Measurements from ENCODE around the gene LSAMP.
"Not testable (repeated sequence)": the region's sequence is repeated elsewhere in the genome, so short reads cannot be mapped to it uniquely, and the experiment has no call there.

LSAMP gene

GRCh38 chr3:116230431-116231020, 214.8 kb downstream of the LSAMP start:
- no peak for DNase-seq

- no peak for DNase-seq
These were observed 219.0 kb downstream of the LSAMP start for GRCh38 chr3:116226266-116226665.

- no peak for DNase-seq
These were observed 228.5 kb downstream of the LSAMP start for GRCh38 chr3:116216761-116217160.

- no peak for DNase-seq
These were observed 233.4 kb downstream of the LSAMP start for GRCh38 chr3:116211901-116212300.

GRCh38 chr3:116208830-116209229, 236.5 kb downstream of the LSAMP start:
- DNase-seq: not testable (repeated sequence)

- no peak for DNase-seq
These were observed 244.2 kb downstream of the LSAMP start for GRCh38 chr3:116200956-116201690.

- no peak for DNase-seq
These were observed 246.2 kb downstream of the LSAMP start for GRCh38 chr3:116199063-116199462.

GRCh38 chr3:116198087-116198486, 247.2 kb downstream of the LSAMP start:
- no peak for DNase-seq

GRCh38 chr3:116192464-116192863, 252.8 kb downstream of the LSAMP start:
- no peak for DNase-seq

- no peak for DNase-seq
These were observed 253.9 kb downstream of the LSAMP start for GRCh38 chr3:116191409-116191808.

- no peak for DNase-seq
These were observed 255.2 kb downstream of the LSAMP start for GRCh38 chr3:116190095-116190494.

- no peak for DNase-seq
These were observed 257.0 kb downstream of the LSAMP start for GRCh38 chr3:116188231-116188785.

GRCh38 chr3:116186049-116186448, 259.2 kb downstream of the LSAMP start:
- DNase-seq: no peak

- no peak for DNase-seq
These were observed 264.1 kb downstream of the LSAMP start for GRCh38 chr3:116181159-116181558.

GRCh38 chr3:116179091-116179490, 266.2 kb downstream of the LSAMP start:
- no peak for DNase-seq

- DNase-seq: no peak
These were observed 268.2 kb downstream of the LSAMP start for GRCh38 chr3:116176974-116177555.

- DNase-seq: no peak
These were observed 279.2 kb downstream of the LSAMP start for GRCh38 chr3:116166121-116166520.

GRCh38 chr3:116165641-116166040, 279.6 kb downstream of the LSAMP start:
- DNase-seq: no peak

- DNase-seq: no peak
These were observed 280.2 kb downstream of the LSAMP start for GRCh38 chr3:116165135-116165534.

GRCh38 chr3:116164039-116164438, 281.2 kb downstream of the LSAMP start:
- DNase-seq: no peak

GRCh38 chr3:116161575-116162525, 283.4 kb downstream of the LSAMP start:
- no peak for DNase-seq

- no peak for DNase-seq
These were observed 284.7 kb downstream of the LSAMP start for GRCh38 chr3:116160594-116160993.

GRCh38 chr3:116155841-116156240, 289.4 kb downstream of the LSAMP start:
- DNase-seq: no peak
